Activated CD8-positive, alpha-beta T cell treated with anti-CD3 and anti-CD28 coated beads for 36 hours (primary cell): Measurements from ENCODE around the gene ZNF710. TPM values are rescaled to one million over a fixed set of nuclear protein-coding genes. Genes with fewer than 3 reads are reported as not detected.
A peak's percentile ranks its signal among the peaks of the same experiment; 100 is the strongest.

Experiments
- ATAC-seq: fragments of 200-7000 bp; cut with Tn5 transposase; one replicate; pipeline ENCODE4 v1.10.0; 2021; ENCODE audit warnings: mild to moderate bottlenecking, moderate library complexity
- CTCF ChIA-PET: fragments of 350-600 bp; sonication (Branson Sonifier 250); formaldehyde crosslinking; loops from one replicate; lab custom pipeline; 2021; ENCODE audit warnings: antibody characterized with exemption; lab: Charles Lee
- POLR2A ChIA-PET: fragments of 350-600 bp; sonication (Branson Sonifier 250); formaldehyde crosslinking; loops from one replicate; lab custom pipeline; 2021; ENCODE audit warnings: antibody characterized with exemption; lab: Charles Lee
- DNase-seq: peaks from one replicate; pipeline ENCODE4 v3.0.0-alpha.2; 2020
- H3K27ac Mint-ChIP-seq: one replicate; pipeline ENCODE4 v1.8.0; 2021; ENCODE audit warnings: mild to moderate bottlenecking, mixed read lengths
- H3K27me3 Mint-ChIP-seq: one replicate; pipeline ENCODE4 v1.8.0; 2021; ENCODE audit warnings: mixed read lengths
- H3K36me3 Mint-ChIP-seq: one replicate; pipeline ENCODE4 v1.8.0; 2021; ENCODE audit warnings: low read depth, mixed read lengths
- H3K4me1 Mint-ChIP-seq: one replicate; pipeline ENCODE4 v1.8.0; 2021; ENCODE audit warnings: low read depth, mixed read lengths
- H3K4me3 Mint-ChIP-seq: one replicate; pipeline ENCODE4 v1.8.0; 2021; ENCODE audit warnings: mild to moderate bottlenecking, moderate library complexity, mixed read lengths
- H3K9me3 Mint-ChIP-seq: one replicate; pipeline ENCODE4 v1.8.0; 2021; ENCODE audit warnings: mixed read lengths
- intact Hi-C: fragments of 100-400 bp; cut with micrococcal nuclease; formaldehyde crosslinking; loops from one replicate; pipeline ENCODE4 v1.10.0; 2022
- total RNA-seq, 2 experiments: library from RNA; stranded (reverse); gene quantifications; one replicate each; pipeline ENCODE4 v1.2.3, GENCODE V29; 2021
- TF ChIP-seq, protein P1 (sequence below): fragments of 200-600 bp; IDR thresholded peaks from one replicate; pipeline ENCODE4 v1.8.0; 2022; ENCODE audit warnings: antibody characterized with exemption, mild to moderate bottlenecking

The ZNF710 gene
- total RNA-seq, 2 experiments from 2014 or later, result 15.2 to 17.2 TPM

DNA sequence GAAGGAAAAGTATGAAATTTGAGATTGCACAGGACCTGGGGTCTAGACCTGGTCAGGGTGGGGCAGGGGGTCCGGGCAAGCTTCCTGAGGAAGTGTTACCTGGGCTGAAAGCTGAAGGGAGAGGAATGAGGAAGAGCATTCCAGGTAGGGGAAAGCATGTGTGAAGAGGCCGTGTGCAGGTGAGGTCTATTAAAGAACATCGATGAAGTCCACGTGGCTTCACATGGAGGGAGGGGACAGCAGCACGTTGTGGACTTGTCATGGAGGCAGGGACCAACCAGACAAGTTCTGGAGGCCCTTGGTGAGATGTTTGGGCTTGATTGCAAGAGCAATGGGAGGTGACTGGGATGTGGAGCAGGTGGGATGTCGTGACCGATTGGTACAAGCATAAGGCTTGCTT, 54.1 kb downstream of the ZNF710 start:
- POLR2A ChIA-PET, result interaction anchor here (1.0 to 2.2 kb wide), 2 partner anchors 11 to 18 kb away, joined by 3 to 8 read pairs; no protein-coding TSS in a partner anchor
- intact Hi-C loops, result no loop called here
- H3K27ac Mint-ChIP-seq, result no peak overlapping the region

DNA sequence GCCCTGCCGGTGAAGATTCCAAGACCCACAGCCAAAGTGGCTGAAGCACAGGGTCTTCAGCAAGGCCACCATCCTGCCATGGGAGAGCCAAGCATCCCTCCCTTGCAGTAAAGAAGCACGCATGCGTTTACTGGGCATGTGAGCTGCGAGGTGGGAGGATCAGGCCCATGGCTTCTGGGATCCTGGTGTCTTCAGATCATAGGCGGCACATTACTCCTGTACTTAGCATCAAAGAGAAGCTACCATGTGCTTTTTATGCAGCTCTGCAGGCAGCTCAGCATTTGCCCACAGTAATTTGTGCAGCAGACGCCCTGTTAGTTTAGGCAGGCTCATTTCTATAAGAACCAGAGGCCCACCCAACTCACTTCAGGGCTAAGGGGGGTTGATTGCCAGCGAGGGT, 55.4 kb downstream of the ZNF710 start:
- Mint-ChIP-seq H3K27ac (no peak overlapping the region), H3K27me3 (no peaks in the 10 kb centered on the region), H3K4me1 (peaks cover 31% of the 10 kb centered on the region), H3K4me3 (no peak overlapping the region), H3K9me3 (no peaks in the 10 kb centered on the region), H3K36me3 (peaks cover 6% of the 10 kb centered on the region)
- DNase-seq, result no peak
- ChIA-PET CTCF (interaction anchor here (0.7 to 1.9 kb wide), 3 partner anchors 12 to 927 kb away, joined by 3 to 6 read pairs (median 3); no protein-coding TSS in a partner anchor), POLR2A (interaction anchor here (1.5 to 1.6 kb wide), 2 partner anchors 52 to 54 kb away, joined by 4 read pairs; no protein-coding TSS in a partner anchor)
- no peak for ATAC-seq
- intact Hi-C loops, result no loop called here
- TF ChIP-seq, protein P1, sequence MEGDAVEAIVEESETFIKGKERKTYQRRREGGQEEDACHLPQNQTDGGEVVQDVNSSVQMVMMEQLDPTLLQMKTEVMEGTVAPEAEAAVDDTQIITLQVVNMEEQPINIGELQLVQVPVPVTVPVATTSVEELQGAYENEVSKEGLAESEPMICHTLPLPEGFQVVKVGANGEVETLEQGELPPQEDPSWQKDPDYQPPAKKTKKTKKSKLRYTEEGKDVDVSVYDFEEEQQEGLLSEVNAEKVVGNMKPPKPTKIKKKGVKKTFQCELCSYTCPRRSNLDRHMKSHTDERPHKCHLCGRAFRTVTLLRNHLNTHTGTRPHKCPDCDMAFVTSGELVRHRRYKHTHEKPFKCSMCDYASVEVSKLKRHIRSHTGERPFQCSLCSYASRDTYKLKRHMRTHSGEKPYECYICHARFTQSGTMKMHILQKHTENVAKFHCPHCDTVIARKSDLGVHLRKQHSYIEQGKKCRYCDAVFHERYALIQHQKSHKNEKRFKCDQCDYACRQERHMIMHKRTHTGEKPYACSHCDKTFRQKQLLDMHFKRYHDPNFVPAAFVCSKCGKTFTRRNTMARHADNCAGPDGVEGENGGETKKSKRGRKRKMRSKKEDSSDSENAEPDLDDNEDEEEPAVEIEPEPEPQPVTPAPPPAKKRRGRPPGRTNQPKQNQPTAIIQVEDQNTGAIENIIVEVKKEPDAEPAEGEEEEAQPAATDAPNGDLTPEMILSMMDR, result no peak

More for the DNA sequence above, 54.1 kb downstream of the ZNF710 start:
- Mint-ChIP-seq H3K27me3 (no peaks in the 10 kb centered on the region), H3K36me3 (peaks cover 6% of the 10 kb centered on the region), H3K4me3 (no peak overlapping the region), H3K9me3 (no peaks in the 10 kb centered on the region), H3K4me1 (peaks cover 25% of the 10 kb centered on the region)
- ATAC-seq (no peak), DNase-seq (no peak)
- CTCF ChIA-PET, result interaction anchor here (1.1 to 1.9 kb wide), 2 partner anchors 16 to 180 kb away, joined by 4 to 6 read pairs; no protein-coding TSS in a partner anchor
- TF ChIP-seq, protein P1, result no peak

DNA sequence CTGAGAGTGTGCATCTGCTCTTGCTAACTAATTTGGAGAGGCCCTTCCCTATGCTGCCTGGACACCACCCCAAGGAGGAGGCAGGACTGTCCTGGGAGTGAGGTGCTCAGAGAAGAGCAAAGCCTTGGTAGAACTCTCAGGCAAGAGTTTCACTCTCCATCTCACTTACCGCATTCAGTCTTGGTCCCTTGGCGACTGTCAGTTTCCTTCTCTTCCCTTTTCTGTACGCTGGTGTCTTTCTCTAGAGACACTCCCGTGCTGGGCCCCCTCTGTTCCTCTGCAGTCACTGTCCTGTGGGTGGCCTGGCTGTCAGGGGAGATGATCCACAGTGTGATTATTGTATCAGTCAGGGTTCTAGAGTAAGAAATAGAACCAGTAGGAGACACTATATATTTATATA, 57.2 kb downstream of the ZNF710 start:
- intact Hi-C loops, result no loop called here
- TF ChIP-seq, protein P1, result no peak
- H3K27me3 Mint-ChIP-seq, result no peaks in the 10 kb centered on the region
- no peak for ATAC-seq
- H3K27ac Mint-ChIP-seq, result peak overlapping the region; percentile 52
- DNase-seq, result no peak
- no peaks in the 10 kb centered on the region for H3K9me3 Mint-ChIP-seq
- ChIA-PET POLR2A (interaction anchor here (1.1 to 1.4 kb wide), 2 partner anchors 18 to 165 kb away, joined by 4 read pairs; partner anchors contain the start of gene AP3S2), CTCF (interaction anchor here (2.1 kb wide), 1 partner anchor 13 kb away, joined by 8 read pairs; no protein-coding TSS in a partner anchor)
- H3K36me3 Mint-ChIP-seq, result peaks cover 6% of the 10 kb centered on the region
- peaks cover 43% of the 10 kb centered on the region for H3K4me1 Mint-ChIP-seq
- H3K4me3 Mint-ChIP-seq, result no peak overlapping the region

DNA sequence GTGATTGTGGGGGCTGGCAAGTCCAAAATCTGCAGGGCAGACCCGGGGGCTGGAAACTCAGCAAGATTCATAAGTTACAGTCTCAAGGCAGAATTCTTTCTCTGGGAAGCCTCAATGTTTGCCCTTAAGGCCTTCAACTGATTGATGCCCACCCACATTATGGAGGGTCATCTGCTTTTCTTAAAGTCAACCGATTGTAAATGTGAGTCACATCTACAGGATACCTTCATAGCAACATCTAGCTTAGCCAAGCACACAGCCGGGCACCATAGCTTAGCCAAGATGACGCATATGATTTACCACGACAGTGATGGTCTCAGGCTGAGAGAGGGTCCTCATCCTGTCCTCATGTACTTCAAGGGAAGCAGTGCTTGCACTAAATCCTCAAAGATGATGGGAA, 57.7 kb downstream of the ZNF710 start:
- Mint-ChIP-seq H3K4me1 (peaks cover 45% of the 10 kb centered on the region), H3K27me3 (no peaks in the 10 kb centered on the region), H3K4me3 (peak overlapping the region; percentile 18), H3K36me3 (peaks cover 6% of the 10 kb centered on the region), H3K27ac (peak overlapping the region; percentile 94), H3K9me3 (no peaks in the 10 kb centered on the region)
- DNase-seq (no peak), ATAC-seq (no peak)
- intact Hi-C loops, result no loop called here
- ChIA-PET CTCF (interaction anchor here (2.1 kb wide), 1 partner anchor 12 kb away, joined by 8 read pairs; no protein-coding TSS in a partner anchor), POLR2A (interaction anchor here (1.1 to 2.2 kb wide), 4 partner anchors 19 to 165 kb away, joined by 3 to 10 read pairs (median 4); partner anchors contain the start of gene AP3S2)
- TF ChIP-seq, protein P1, result no peak
